Peyer's patch (tissue), 4 donors: Measurements from ENCODE around the gene NLGN1. TPM values are rescaled to one million over a fixed set of nuclear protein-coding genes. Genes with fewer than 3 reads are reported as not detected.
"Not testable (repeated sequence)": the region's sequence is repeated elsewhere in the genome, so short reads cannot be mapped to it uniquely, and the experiment has no call there.

Source experiments
- DNase-seq, 3 donors: peaks; one replicate each; pipeline ENCODE4 v3.0.0-alpha.2; 2017 to 2019
- H3K27ac ChIP-seq, 4 donors: fragments of 200-600 bp; sonication (generic); one replicate each; pipeline ENCODE4 v1.5.1; 2016 to 2019
- H3K27me3 ChIP-seq, 2 donors: fragments of 200-600 bp; sonication (generic); one replicate each; pipeline ENCODE4 v1.5.1; 2019
- H3K36me3 ChIP-seq, 3 donors: fragments of 200-600 bp; sonication (generic); one replicate each; pipeline ENCODE4 v1.5.1; 2016 to 2019
- H3K4me1 ChIP-seq, 4 donors: fragments of 200-600 bp; sonication (generic); one replicate each; pipeline ENCODE4 v1.5.1; 2016 to 2019
- H3K4me3 ChIP-seq, 4 donors: fragments of 200-600 bp; sonication (generic); 1 replicate in 3 of 4; 2 replicates in 1 of 4; pipeline ENCODE4 v1.5.1; 2016 to 2019; ENCODE audit warnings: mild to moderate bottlenecking in 1 of 4
- H3K9me3 ChIP-seq, 4 donors: fragments of 200-600 bp; sonication (generic); one replicate each; pipeline ENCODE4 v1.5.1; 2016 to 2019; ENCODE audit warnings: mild to moderate bottlenecking in 1 of 4
- CTCF ChIP-seq, 6 experiments: fragments of 450-650 bp in 4 of 6; fragments of 200-600 bp in 2 of 6; sonication (generic) in 1 of 6; IDR thresholded peaks; one replicate each; pipeline ENCODE4 v1.5.1; 2017 to 2019; ENCODE audit warnings: antibody characterized with exemption in 6 of 6, mild to moderate bottlenecking in 3 of 6, moderate library complexity in 1 of 6
- POLR2A ChIP-seq, 2 donors: fragments of 450-650 bp; IDR thresholded peaks; one replicate each; pipeline ENCODE4 v1.5.1; 2017; ENCODE audit warnings: antibody characterized with exemption in 2 of 2, mild to moderate bottlenecking in 2 of 2, moderate library complexity in 2 of 2
- total RNA-seq, 4 donors: library from RNA; depleted of rRNA; stranded (reverse); fragments of >200 nt; gene quantifications; one replicate each; pipeline ENCODE4 v1.1.0, GENCODE V29; 2016

The NLGN1 gene
- total RNA-seq, 4 donors from 2014 or later: 0.18 to 3.3 (median 1.3) TPM

- DNase-seq: no peak
- H3K4me1 ChIP-seq: no peaks in the 10 kb centered on the region
- no peaks in the 10 kb centered on the region for H3K36me3 ChIP-seq
- no peak overlapping the region for H3K4me3 ChIP-seq
- H3K27me3 ChIP-seq: no peaks in the 10 kb centered on the region
- no peak overlapping the region for H3K27ac ChIP-seq
- H3K9me3 ChIP-seq: no peaks in the 10 kb centered on the region
- no peak for TF ChIP-seq CTCF (IDR thresholded peaks at IDR 0.05)
- TF ChIP-seq POLR2A (IDR thresholded peaks at IDR 0.05): no peak
These were observed 804.6 kb downstream of the NLGN1 start for GRCh38 chr3:174202116-174202515.

- no peaks in the 10 kb centered on the region for H3K27me3 ChIP-seq
- H3K4me1 ChIP-seq: no peaks in the 10 kb centered on the region
- no peak for TF ChIP-seq CTCF (IDR thresholded peaks at IDR 0.05)
- TF ChIP-seq POLR2A (IDR thresholded peaks at IDR 0.05): no peak
- DNase-seq: no peak
- no peak overlapping the region for H3K4me3 ChIP-seq
- H3K27ac ChIP-seq: no peak overlapping the region
- no peaks in the 10 kb centered on the region for H3K36me3 ChIP-seq
- no peaks in the 10 kb centered on the region for H3K9me3 ChIP-seq
These were observed 805.0 kb downstream of the NLGN1 start for GRCh38 chr3:174202561-174202960.

- DNase-seq: no peak
- no peaks in the 10 kb centered on the region for H3K9me3 ChIP-seq
- H3K4me3 ChIP-seq: no peak overlapping the region
- H3K4me1 ChIP-seq: no peaks in the 10 kb centered on the region
- H3K27ac ChIP-seq: no peak overlapping the region
- TF ChIP-seq CTCF (IDR thresholded peaks at IDR 0.05) (no peak), POLR2A (IDR thresholded peaks at IDR 0.05) (no peak)
- no peaks in the 10 kb centered on the region for H3K27me3 ChIP-seq
- no peaks in the 10 kb centered on the region for H3K36me3 ChIP-seq
These were observed 807.2 kb downstream of the NLGN1 start for GRCh38 chr3:174204765-174205164.

GRCh38 chr3:174206607-174207192 is 809.2 kb downstream of the NLGN1 start:
- Histone ChIP-seq H3K4me3 (no peak overlapping the region), H3K27ac (no peak overlapping the region), H3K36me3 (no peaks in the 10 kb centered on the region), H3K27me3 (no peaks in the 10 kb centered on the region), H3K4me1 (no peaks in the 10 kb centered on the region), H3K9me3 (no peaks in the 10 kb centered on the region)
- TF ChIP-seq CTCF (IDR thresholded peaks at IDR 0.05) (no peak), POLR2A (IDR thresholded peaks at IDR 0.05) (no peak)
- no peak for DNase-seq

- TF ChIP-seq POLR2A (IDR thresholded peaks at IDR 0.05) (no peak), CTCF (IDR thresholded peaks at IDR 0.05) (no peak)
- H3K27ac ChIP-seq: no peak overlapping the region
- H3K27me3 ChIP-seq: no peaks in the 10 kb centered on the region
- no peaks in the 10 kb centered on the region for H3K9me3 ChIP-seq
- H3K36me3 ChIP-seq: no peaks in the 10 kb centered on the region
- no peaks in the 10 kb centered on the region for H3K4me1 ChIP-seq
- H3K4me3 ChIP-seq: no peak overlapping the region
- no peak for DNase-seq
These were observed 810.6 kb downstream of the NLGN1 start for GRCh38 chr3:174208161-174208560.

- not testable (repeated sequence) for DNase-seq, H3K27me3 ChIP-seq, H3K4me3 ChIP-seq, H3K27ac ChIP-seq, H3K9me3 ChIP-seq, H3K4me1 ChIP-seq, H3K36me3 ChIP-seq
These were observed 814.4 kb downstream of the NLGN1 start for GRCh38 chr3:174211896-174212295.
